Measurements from ENCODE around the gene MN1. TPM values are rescaled to one million over a fixed set of nuclear protein-coding genes. Genes with fewer than 3 reads are reported as not detected.

Gene MN1
- total RNA-seq, 2 experiments from 2014 or later, result 0.27 to 0.28 TPM

GRCh38 chr22:27775087-27775698 is 26.4 kb downstream of the MN1 start:
- ChIA-PET POLR2A (no interaction called here), CTCF (no interaction called here)
- intact Hi-C loops (cut with DNase I, micrococcal nuclease), result loop anchor here in 1 of 2 experiments (1.0 kb wide), 1 partner anchor 14 kb away; no protein-coding TSS in a partner anchor
- H3K4me3 ChIP-seq (ENCODE audit: low read length), result no peak overlapping the region
- peaks cover 3 to 12% of the 10 kb centered on the region in 2 experiments for H3K27me3 ChIP-seq (ENCODE audit: control insufficient read depth in 1 of 2, insufficient read depth in 2 of 2, low read length in 2 of 2)
- no peak for ATAC-seq (ENCODE audit: poor library complexity)
- Mint-ChIP-seq H3K4me1 (ENCODE audit: low read depth) (no peaks in the 10 kb centered on the region), H3K9me3 (no peaks in the 10 kb centered on the region), H3K36me3 (ENCODE audit: low read depth) (no peaks in the 10 kb centered on the region), H3K27me3 (peaks cover 22% of the 10 kb centered on the region), H3K4me3 (no peak overlapping the region), H3K27ac (no peak overlapping the region)
- H3K9me3 ChIP-seq (ENCODE audit: control insufficient read depth in 1 of 2, insufficient read depth in 1 of 2, low read length in 2 of 2), result no peaks in the 10 kb centered on the region
- no peaks in the 10 kb centered on the region for H3K36me3 ChIP-seq (ENCODE audit: insufficient read depth, low read length)
- H3K4me1 ChIP-seq (ENCODE audit: insufficient read depth, low read length), result no peaks in the 10 kb centered on the region
- no peak for TF ChIP-seq CTCF (IDR thresholded peaks at IDR 0.05)
- no peak overlapping the region for H3K27ac ChIP-seq (ENCODE audit: low read depth in 1 of 2, low read length in 2 of 2)
- no peak for DNase-seq

- ChIA-PET POLR2A (no interaction called here), CTCF (no interaction called here)
- Histone ChIP-seq H3K9me3 (ENCODE audit: control insufficient read depth in 1 of 2, insufficient read depth in 1 of 2, low read length in 2 of 2) (no peaks in the 10 kb centered on the region), H3K4me1 (ENCODE audit: insufficient read depth, low read length) (no peaks in the 10 kb centered on the region), H3K36me3 (ENCODE audit: insufficient read depth, low read length) (no peaks in the 10 kb centered on the region), H3K27me3 (ENCODE audit: control insufficient read depth in 1 of 2, insufficient read depth in 2 of 2, low read length in 2 of 2) (peaks cover 3 to 12% of the 10 kb centered on the region in 2 experiments), H3K4me3 (ENCODE audit: low read length) (no peak overlapping the region), H3K27ac (ENCODE audit: low read depth in 1 of 2, low read length in 2 of 2) (no peak overlapping the region)
- Mint-ChIP-seq H3K4me1 (ENCODE audit: low read depth) (no peaks in the 10 kb centered on the region), H3K27me3 (peaks cover 19% of the 10 kb centered on the region), H3K27ac (no peak overlapping the region), H3K4me3 (no peak overlapping the region), H3K9me3 (no peaks in the 10 kb centered on the region), H3K36me3 (ENCODE audit: low read depth) (no peaks in the 10 kb centered on the region)
- intact Hi-C loops (cut with DNase I, micrococcal nuclease), result no loop called here
- ATAC-seq (ENCODE audit: poor library complexity), result no peak
- no peak for TF ChIP-seq CTCF (IDR thresholded peaks at IDR 0.05)
- no peak for DNase-seq
Observed at GRCh38 chr22:27774200-27774599, 27.4 kb downstream of the MN1 start.

- Mint-ChIP-seq H3K4me3 (no peak overlapping the region), H3K4me1 (ENCODE audit: low read depth) (no peaks in the 10 kb centered on the region), H3K27me3 (peaks cover 19% of the 10 kb centered on the region), H3K27ac (no peak overlapping the region), H3K36me3 (ENCODE audit: low read depth) (no peaks in the 10 kb centered on the region), H3K9me3 (no peaks in the 10 kb centered on the region)
- DNase-seq (no peak), ATAC-seq (ENCODE audit: poor library complexity) (no peak)
- intact Hi-C loops (cut with DNase I, micrococcal nuclease), result no loop called here
- ChIA-PET POLR2A (no interaction called here), CTCF (no interaction called here)
- TF ChIP-seq CTCF (IDR thresholded peaks at IDR 0.05), result no peak
- no peak overlapping the region for H3K4me3 ChIP-seq (ENCODE audit: low read length)
- H3K4me1 ChIP-seq (ENCODE audit: insufficient read depth, low read length), result no peaks in the 10 kb centered on the region
- H3K27ac ChIP-seq (ENCODE audit: low read depth in 1 of 2, low read length in 2 of 2), result no peak overlapping the region
- H3K9me3 ChIP-seq (ENCODE audit: control insufficient read depth in 1 of 2, insufficient read depth in 1 of 2, low read length in 2 of 2), result no peaks in the 10 kb centered on the region
- peaks cover 3 to 12% of the 10 kb centered on the region in 2 experiments for H3K27me3 ChIP-seq (ENCODE audit: control insufficient read depth in 1 of 2, insufficient read depth in 2 of 2, low read length in 2 of 2)
- H3K36me3 ChIP-seq (ENCODE audit: insufficient read depth, low read length), result no peaks in the 10 kb centered on the region
Observed at GRCh38 chr22:27772984-27773498, 28.5 kb downstream of the MN1 start.
